ENCODE measurements around the gene TBC1D20. TPM values are rescaled to one million over a fixed set of nuclear protein-coding genes. Genes with fewer than 3 reads are reported as not detected.

TBC1D20 gene
- total and polyA plus RNA-seq, 2 donors (not counting 3 experiments of a cell fraction or from before 2014, with no cell fraction given), result 34.3 to 36.1 TPM

GRCh38 chr20:417801-418342 is 44.5 kb downstream of the TBC1D20 start:
- peaks cover 4% of the 10 kb centered on the region for H3K79me2 ChIP-seq (ENCODE audit: control insufficient read depth, insufficient read depth, low read length)
- intact Hi-C loops (cut with micrococcal nuclease) (no loop called here), dilution Hi-C loops (cut with MboI; ENCODE audit: extremely low pct_ligation_motif_present, low sequenced_read_pairs) (no loop called here)
- H3K36me3 ChIP-seq (ENCODE audit: control insufficient read depth in 2 of 2, extremely low read depth in 1 of 2, insufficient read depth in 2 of 2, low read length in 2 of 2), result peaks cover 7 to 27% of the 10 kb centered on the region in 2 experiments
- H3K4me1 ChIP-seq (ENCODE audit: control insufficient read depth, extremely low read depth, insufficient read depth, low read length), result no peaks in the 10 kb centered on the region
- H2AFZ ChIP-seq (ENCODE audit: low read depth, low read length), result no peak overlapping the region
- no peak for DNase-seq (ENCODE audit: low read depth, low spot score)
- ChIA-PET POLR2A (no interaction called here), CTCF (no interaction called here)
- no peak for FAIRE-seq
- BruUV-seq (replicated peaks), result no TSS peak
- no peak overlapping the region for H3K27ac ChIP-seq (ENCODE audit: insufficient read depth, low read depth, low read length)
- no peak overlapping the region for H3K9ac ChIP-seq (replicated peaks; ENCODE audit: extremely low read depth, insufficient read depth, low read length)
- H3K9me1 ChIP-seq (replicated peaks; ENCODE audit: control insufficient read depth, extremely low read depth, insufficient read depth, low read length), result no peaks in the 10 kb centered on the region
- no peaks in the 10 kb centered on the region for H3K27me3 ChIP-seq (ENCODE audit: control insufficient read depth in 2 of 2, insufficient read depth in 2 of 2, low read length in 2 of 2)
- no peaks in the 10 kb centered on the region for H4K20me1 ChIP-seq (replicated peaks; ENCODE audit: control insufficient read depth, extremely low read depth, insufficient read depth, low read length)
- TF ChIP-seq FOS (IDR thresholded peaks at IDR 0.05; ENCODE audit: borderline replicate concordance, insufficient read depth, low read length) (no peak), EZH2 (IDR thresholded peaks at IDR 0.05; ENCODE audit: borderline replicate concordance, low read depth, low read length, severe bottlenecking) (no peak), CTCF (IDR thresholded peaks at IDR 0.05; ENCODE audit: extremely low read depth in 1 of 2, insufficient read depth in 1 of 2, low read depth in 1 of 2, low read length in 2 of 2) (no peak), MAX (IDR thresholded peaks at IDR 0.05; ENCODE audit: insufficient read depth, insufficient read length) (no peak), JUN (IDR thresholded peaks at IDR 0.05; ENCODE audit: borderline replicate concordance, insufficient read depth, insufficient read length, low read depth) (no peak), POLR2AphosphoS5 (IDR thresholded peaks at IDR 0.05; ENCODE audit: insufficient read depth, low read depth, low read length) (no peak), MYC (IDR thresholded peaks at IDR 0.05; ENCODE audit: low read depth, low read length) (no peak), GATA2 (IDR thresholded peaks at IDR 0.05; ENCODE audit: insufficient read depth, insufficient read length, low read depth, low read length) (no peak), POLR2A (IDR thresholded peaks at IDR 0.05; ENCODE audit: low read depth, low read length) (no peak)
- H3K4me3 ChIP-seq (replicated peaks in 1 of 3; ENCODE audit: insufficient read depth in 1 of 3, low read depth in 1 of 3, low read length in 3 of 3), result no peak overlapping the region
- H3K9me3 ChIP-seq (replicated peaks; ENCODE audit: control insufficient read depth, insufficient read depth, low read length), result no peaks in the 10 kb centered on the region
- H3K4me2 ChIP-seq (ENCODE audit: insufficient read depth, low read length), result no peak overlapping the region
